Fibroblast of villous mesenchyme (primary cell): ENCODE results near the gene CNTNAP2. TPM values are rescaled to one million over a fixed set of nuclear protein-coding genes. Genes with fewer than 3 reads are reported as not detected.
"Not testable (repeated sequence)": the region's sequence is repeated elsewhere in the genome, so short reads cannot be mapped to it uniquely, and the experiment has no call there.

Experiments used
- DNase-seq: peaks from one replicate; pipeline ENCODE4 v3.0.0-alpha.2; 2010; ENCODE audit warnings: low read depth
- H3K4me3 ChIP-seq: 2 replicates; pipeline ENCODE4 v1.5.1; 2011; ENCODE audit warnings: low read depth, mild to moderate bottlenecking, low read length
- CTCF ChIP-seq: IDR thresholded peaks from 2 replicates; pipeline ENCODE4 v1.5.1; 2012; ENCODE audit warnings: low read depth, mild to moderate bottlenecking, low read length; ENCODE audit not compliant: insufficient read depth
- total RNA-seq: library from RNA; depleted of rRNA; stranded (reverse); fragments of >200 nt; gene quantifications from 2 replicates; pipeline ENCODE4 v1.2.3, GENCODE V29; 2012

The CNTNAP2 gene
- total RNA-seq, 1 donor, result not detected

DNA sequence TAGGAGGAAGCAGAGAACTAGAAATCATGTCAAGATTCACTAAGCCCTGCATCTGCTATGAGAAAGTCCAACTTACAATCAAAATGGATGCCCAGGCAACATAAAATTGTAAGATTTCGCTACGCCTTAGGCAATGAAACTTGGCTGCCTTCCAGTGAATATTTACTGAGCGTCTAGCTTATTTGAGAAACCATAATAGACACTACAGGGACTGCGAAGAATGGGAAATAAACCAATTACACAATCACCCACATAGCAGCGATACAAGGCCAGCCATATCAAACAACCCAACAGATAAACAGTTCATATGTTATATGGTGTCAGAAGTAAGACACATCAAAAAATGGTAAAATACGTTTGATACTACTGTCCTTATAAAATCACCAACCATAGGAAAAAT lies 1928.9 kb downstream of the CNTNAP2 start:
- no peak for DNase-seq
- no peak overlapping the region for H3K4me3 ChIP-seq
- no peak for TF ChIP-seq CTCF

GRCh38 chr7:148049068-148049467 lies 1932.5 kb downstream of the CNTNAP2 start:
- TF ChIP-seq CTCF, result no peak
- no peak overlapping the region for H3K4me3 ChIP-seq
- no peak for DNase-seq

GRCh38 chr7:148050492-148051158 lies 1934.0 kb downstream of the CNTNAP2 start:
- DNase-seq, result no peak
- TF ChIP-seq CTCF, result no peak

DNA sequence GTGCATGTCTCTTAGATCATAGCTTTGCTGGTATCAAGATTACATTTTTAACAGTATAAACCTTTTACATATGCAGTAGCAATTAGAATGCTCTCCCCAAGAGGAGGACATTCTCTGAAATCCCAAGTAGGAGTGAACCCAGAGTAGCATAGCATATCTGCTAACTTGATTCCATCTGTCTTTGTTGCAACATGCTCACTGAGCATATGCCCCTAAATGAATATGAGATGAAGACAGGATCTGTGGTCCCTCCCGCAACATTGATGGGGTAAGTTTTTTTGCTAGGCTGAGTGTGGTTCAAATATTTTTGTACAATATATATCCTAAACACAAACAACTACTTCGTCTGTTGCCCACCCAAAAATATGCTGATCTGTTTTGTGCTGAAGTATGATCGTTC lies 1939.8 kb downstream of the CNTNAP2 start:
- no peak for TF ChIP-seq CTCF
- H3K4me3 ChIP-seq, result no peak overlapping the region
- DNase-seq, result no peak

More at GRCh38 chr7:148050492-148051158, 1934.0 kb downstream of the CNTNAP2 start:
- H3K4me3 ChIP-seq, result no peak overlapping the region

- no peak for DNase-seq
- H3K4me3 ChIP-seq, result no peak overlapping the region
- no peak for TF ChIP-seq CTCF
Measured at GRCh38 chr7:148058092-148058491, 1941.5 kb downstream of the CNTNAP2 start.

- no peak for DNase-seq
- no peak overlapping the region for H3K4me3 ChIP-seq
- TF ChIP-seq CTCF, result no peak
Measured at GRCh38 chr7:148058753-148059152, 1942.2 kb downstream of the CNTNAP2 start.

DNA sequence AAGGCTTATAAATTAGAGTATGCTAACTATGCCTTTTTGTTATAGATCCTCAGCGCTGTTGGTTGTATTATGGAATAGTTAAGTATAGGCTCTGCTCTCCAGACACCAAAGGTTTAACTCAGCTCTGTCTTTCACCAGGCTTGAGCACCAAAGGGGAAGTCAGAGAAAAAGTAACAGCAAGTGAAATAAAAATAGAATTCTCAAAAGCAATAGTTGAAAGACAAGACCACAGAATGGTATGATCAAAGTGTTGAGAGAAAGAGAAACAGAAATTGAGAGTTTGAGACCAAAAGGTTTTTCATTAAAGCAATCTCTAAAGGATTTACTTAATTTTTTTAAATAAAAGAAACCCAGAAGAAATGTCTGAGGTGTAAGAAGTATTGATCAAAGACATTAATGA lies 1944.1 kb downstream of the CNTNAP2 start:
- TF ChIP-seq CTCF, result no peak
- no peak overlapping the region for H3K4me3 ChIP-seq
- DNase-seq, result no peak

DNA sequence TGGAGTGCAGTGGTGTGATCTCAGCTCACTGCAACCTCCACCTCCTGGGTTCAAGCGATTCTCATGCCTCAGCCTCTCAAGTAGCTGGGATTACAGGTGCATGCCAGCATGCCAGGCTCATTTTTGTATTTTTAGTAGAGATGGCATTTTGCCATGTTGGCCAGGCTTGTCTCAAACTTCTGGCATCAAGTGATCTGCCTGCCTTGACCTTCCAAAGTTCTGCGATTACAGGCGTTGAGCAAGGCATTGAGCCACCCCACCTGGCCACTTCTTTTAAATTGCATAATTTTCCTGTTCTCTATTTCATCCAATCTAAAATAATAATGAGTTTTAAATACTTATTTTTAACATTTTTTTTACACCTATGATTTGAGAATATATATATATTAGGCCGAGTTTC lies 1961.5 kb downstream of the CNTNAP2 start:
- not testable (repeated sequence) for H3K4me3 ChIP-seq, DNase-seq
